GM13977 (cell line): ENCODE results near the gene MAGEB2.

Source experiments
- DNase-seq: peaks from one replicate; pipeline ENCODE4 v3.0.0; 2012; ENCODE audit warnings: low spot score
- in situ Hi-C: fragments of 300-500 bp; cut with MboI; formaldehyde crosslinking; loops from one replicate; pipeline ENCODE4 v1.12.0; 2022; ENCODE audit warnings: low sequenced_read_pairs, low pct_unique_long_range_greater_than_20kb, mixed read lengths, inconsistent platforms; ENCODE audit not compliant: unreplicated experiment
- TF ChIP-seq, protein P1 (sequence below): IDR thresholded peaks from 2 replicates; pipeline ENCODE4 v1.5.1; 2012; ENCODE audit warnings: mild to moderate bottlenecking, control low read depth; ENCODE audit not compliant: insufficient read depth; ENCODE audit errors: extremely low read depth, missing control alignments

Gene MAGEB2

DNA sequence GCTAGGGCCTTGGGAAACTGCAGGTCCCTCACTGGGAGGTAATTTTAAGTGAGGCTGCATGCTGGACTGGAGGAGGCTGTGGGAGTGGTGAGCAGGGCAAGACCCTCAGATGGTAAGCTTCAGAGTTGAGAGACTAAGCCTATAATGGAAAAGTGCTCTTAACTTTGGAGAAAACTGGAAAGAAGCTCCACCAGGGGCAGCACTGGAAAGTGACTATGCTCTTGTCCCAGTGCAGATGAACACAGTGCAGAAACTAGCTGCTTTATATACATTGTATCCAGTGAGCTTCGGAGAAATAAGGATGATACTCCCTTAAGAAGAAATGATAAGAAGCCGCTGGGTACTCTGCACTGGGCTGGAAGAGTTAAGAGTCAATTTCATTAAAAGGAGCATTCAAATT is 3.2 kb upstream of the MAGEB2 start:
- no peak for DNase-seq
- in situ Hi-C loops = no loop called here
- TF ChIP-seq, protein P1, sequence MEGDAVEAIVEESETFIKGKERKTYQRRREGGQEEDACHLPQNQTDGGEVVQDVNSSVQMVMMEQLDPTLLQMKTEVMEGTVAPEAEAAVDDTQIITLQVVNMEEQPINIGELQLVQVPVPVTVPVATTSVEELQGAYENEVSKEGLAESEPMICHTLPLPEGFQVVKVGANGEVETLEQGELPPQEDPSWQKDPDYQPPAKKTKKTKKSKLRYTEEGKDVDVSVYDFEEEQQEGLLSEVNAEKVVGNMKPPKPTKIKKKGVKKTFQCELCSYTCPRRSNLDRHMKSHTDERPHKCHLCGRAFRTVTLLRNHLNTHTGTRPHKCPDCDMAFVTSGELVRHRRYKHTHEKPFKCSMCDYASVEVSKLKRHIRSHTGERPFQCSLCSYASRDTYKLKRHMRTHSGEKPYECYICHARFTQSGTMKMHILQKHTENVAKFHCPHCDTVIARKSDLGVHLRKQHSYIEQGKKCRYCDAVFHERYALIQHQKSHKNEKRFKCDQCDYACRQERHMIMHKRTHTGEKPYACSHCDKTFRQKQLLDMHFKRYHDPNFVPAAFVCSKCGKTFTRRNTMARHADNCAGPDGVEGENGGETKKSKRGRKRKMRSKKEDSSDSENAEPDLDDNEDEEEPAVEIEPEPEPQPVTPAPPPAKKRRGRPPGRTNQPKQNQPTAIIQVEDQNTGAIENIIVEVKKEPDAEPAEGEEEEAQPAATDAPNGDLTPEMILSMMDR = no peak

DNA sequence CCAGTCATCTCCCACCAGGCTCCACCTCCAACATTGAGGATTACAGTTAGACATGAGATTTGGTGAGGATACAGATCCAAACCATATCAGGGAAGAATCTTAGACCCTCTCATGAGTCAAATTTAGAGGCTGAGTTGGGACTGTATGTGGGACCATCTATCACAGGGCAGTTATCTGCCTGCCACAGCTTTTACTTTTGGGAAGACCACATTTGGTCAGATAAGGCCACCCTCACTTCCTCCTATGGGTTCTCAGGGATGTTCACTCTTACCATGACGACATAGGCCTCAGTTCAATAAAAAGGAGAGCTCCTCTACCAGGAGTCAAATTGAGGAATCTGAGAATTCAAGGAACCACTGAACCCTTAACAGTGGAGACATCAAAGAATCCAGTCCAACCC is 2.1 kb downstream of the MAGEB2 start:
- in situ Hi-C loops = no loop called here
- no peak for DNase-seq
- TF ChIP-seq, protein P1 = no peak

DNA sequence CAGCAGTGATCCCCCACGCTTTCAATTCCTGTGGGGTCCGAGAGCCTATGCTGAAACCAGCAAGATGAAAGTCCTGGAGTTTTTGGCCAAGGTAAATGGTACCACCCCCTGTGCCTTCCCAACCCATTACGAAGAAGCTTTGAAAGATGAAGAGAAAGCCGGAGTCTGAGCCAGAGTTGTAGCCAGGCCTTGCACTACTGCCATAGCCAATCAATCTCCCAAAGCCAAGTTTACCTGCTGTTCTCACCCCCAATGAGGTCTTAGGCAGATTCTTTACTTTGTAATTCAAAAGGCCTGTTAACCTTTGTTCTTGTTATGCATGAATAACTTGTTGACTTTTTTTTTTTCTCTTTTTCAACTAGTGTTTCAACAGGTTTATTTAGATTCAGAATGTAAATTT is 4.0 kb downstream of the MAGEB2 start:
- DNase-seq = no peak
- TF ChIP-seq, protein P1 = no peak
- in situ Hi-C loops = no loop called here

DNA sequence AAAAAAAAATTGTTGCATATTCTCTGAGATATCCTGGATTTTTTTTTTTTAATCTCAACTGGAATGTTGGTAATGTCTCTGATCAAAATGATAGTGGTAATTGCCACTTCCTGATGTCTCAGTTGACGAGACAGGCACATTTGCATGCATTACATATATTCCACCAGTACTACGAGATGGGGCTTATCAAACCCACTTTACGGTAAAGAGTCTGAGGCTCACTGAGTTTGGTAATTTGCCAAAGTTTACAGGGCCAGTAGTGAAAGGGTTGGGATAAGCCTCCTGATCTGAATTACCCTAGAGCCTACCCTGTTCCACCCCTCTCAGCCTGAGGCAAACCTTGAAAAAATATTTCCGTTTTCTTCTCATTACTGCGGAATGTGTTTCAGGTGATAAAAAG is 5.3 kb downstream of the MAGEB2 start:
- DNase-seq = no peak
- TF ChIP-seq, protein P1 = no peak
- in situ Hi-C loops = no loop called here

DNA sequence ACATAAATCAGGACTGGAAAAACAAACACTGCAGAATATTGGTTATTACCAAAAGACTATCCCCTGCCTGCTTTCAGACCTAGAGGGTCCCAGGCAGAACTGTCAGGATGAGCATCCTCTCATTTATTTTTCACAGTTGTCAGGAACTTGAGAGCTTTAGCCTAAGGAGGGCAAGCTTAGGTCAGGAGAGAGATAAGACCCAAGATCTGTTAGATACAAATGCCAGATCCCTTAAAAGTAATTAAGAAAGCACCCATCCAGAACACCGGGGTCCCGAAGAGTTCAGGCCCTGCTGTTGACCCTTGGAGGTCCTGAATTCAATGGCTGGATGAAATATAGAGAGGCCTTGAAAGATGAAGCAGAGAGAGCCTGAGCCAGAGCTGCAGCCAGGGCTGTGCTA is 9.2 kb downstream of the MAGEB2 start:
- TF ChIP-seq, protein P1 = no peak
- DNase-seq = no peak
- in situ Hi-C loops = no loop called here

DNA sequence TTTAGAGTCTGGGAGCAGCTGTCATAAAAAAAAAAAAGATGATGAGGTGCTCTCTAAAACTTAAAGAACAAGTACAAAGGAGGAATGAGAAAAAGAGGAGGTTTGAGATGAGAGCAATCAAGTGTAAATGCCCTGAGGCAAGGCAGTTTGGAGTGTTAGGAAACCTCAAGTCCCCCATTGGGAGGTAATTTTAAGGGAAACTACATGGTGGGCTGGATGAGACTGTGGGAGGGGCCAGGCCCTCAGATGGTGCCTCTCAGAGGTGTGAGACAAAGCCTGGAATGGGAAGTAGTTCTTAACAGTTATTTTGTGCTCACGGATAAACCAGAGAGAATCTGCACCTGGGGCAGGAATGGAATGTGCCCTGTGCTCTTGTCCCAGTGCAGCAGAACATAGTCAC is 13.2 kb downstream of the MAGEB2 start:
- in situ Hi-C loops = no loop called here
- no peak for DNase-seq
- TF ChIP-seq, protein P1 = no peak

DNA sequence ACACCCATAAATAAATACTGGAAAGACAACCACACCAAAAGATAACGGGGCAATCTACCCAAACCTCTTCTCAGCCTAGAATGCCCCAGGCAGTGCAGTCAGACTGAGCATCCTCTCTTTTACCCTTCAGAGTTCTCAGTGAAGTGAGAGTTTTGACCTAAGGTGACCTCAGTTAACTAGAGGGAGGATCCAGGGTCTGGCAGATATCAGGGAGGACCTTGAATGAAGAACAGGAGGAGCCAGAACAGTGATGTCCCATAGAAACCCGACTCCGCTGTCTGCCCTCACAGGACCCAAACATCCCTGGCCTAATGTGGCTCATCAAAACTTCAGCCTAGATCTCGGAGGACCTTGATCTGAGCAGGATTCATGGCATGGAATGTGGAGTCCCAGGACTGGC is 15.0 kb downstream of the MAGEB2 start, which contains the start of gene MAGEB3:
TSS of gene MAGEB3 (plus strand) at position 263 of the 400 bp plus-strand sequence. CDS start 5,268 bp downstream, outside the sequence.
- TF ChIP-seq, protein P1 = no peak
- no peak for DNase-seq
- in situ Hi-C loops = no loop called here
